ENCODE measurements around the gene GPR87. TPM values are rescaled to one million over a fixed set of nuclear protein-coding genes. Genes with fewer than 3 reads are reported as not detected.

GPR87 gene
- total and polyA plus RNA-seq, 12 donors: not detected

- H3K9me3 ChIP-seq (replicated peaks in 1 of 3): no peaks in the 10 kb centered on the region
- H3K4me1 ChIP-seq (replicated peaks in 1 of 2): no peaks in the 10 kb centered on the region
- no peaks in the 10 kb centered on the region for H3K27me3 ChIP-seq
- no peak for DNase-seq
- H3K4me3 ChIP-seq: no peak overlapping the region
- H3K27ac ChIP-seq: no peak overlapping the region
- no peak for TF ChIP-seq POLR2A (IDR thresholded peaks at IDR 0.05)
- no peaks in the 10 kb centered on the region for H3K36me3 ChIP-seq (replicated peaks in 1 of 2)
- intact Hi-C loops (cut with DNase I): no loop called here
- WGBS, 4 donors: 17 to 79% (median 50%) methylated on average over 3 of the region's 3 CpGs
Observed at GRCh38 chr3:151289445-151289844, 27.2 kb downstream of the GPR87 start.

GRCh38 chr3:151285940-151286339 lies 30.7 kb downstream of the GPR87 start:
- Histone ChIP-seq H3K9me3 (replicated peaks in 1 of 3) (no peaks in the 10 kb centered on the region), H3K36me3 (replicated peaks in 1 of 2) (no peaks in the 10 kb centered on the region), H3K27ac (no peak overlapping the region), H3K27me3 (no peaks in the 10 kb centered on the region), H3K4me3 (no peak overlapping the region), H3K4me1 (replicated peaks in 1 of 2) (peaks cover 0 to 17% of the 10 kb centered on the region in 2 donors)
- no peak for DNase-seq
- TF ChIP-seq CTCF (IDR thresholded peaks at IDR 0.05) (no peak), POLR2A (IDR thresholded peaks at IDR 0.05) (no peak)
- intact Hi-C loops (cut with DNase I): no loop called here
- WGBS, 4 donors: 79 to 92% (median 90%) methylated on average over 1 of the region's 1 CpG

GRCh38 chr3:151283907-151284461 lies 32.6 kb downstream of the GPR87 start:
- peaks cover 0 to 17% of the 10 kb centered on the region in 2 donors for H3K4me1 ChIP-seq (replicated peaks in 1 of 2)
- no peaks in the 10 kb centered on the region for H3K36me3 ChIP-seq (replicated peaks in 1 of 2)
- H3K27me3 ChIP-seq: no peaks in the 10 kb centered on the region
- no peak overlapping the region for H3K4me3 ChIP-seq
- WGBS, 4 donors: 35 to 44% (median 39%) methylated on average over 5 of the region's 5 CpGs
- H3K9me3 ChIP-seq (replicated peaks in 1 of 3): no peaks in the 10 kb centered on the region
- DNase-seq: peak in 1 of 7 donors; percentile 13
- intact Hi-C loops (cut with DNase I): loop anchor here (5.0 kb wide), 3 partner anchors 57 to 117 kb away; no protein-coding TSS in a partner anchor
- TF ChIP-seq POLR2A (IDR thresholded peaks at IDR 0.05) (no peak), CTCF (IDR thresholded peaks at IDR 0.05) (no peak)
- H3K27ac ChIP-seq: peak overlapping the region in 1 of 5 donors; percentile 28

GRCh38 chr3:151283387-151283786 lies 33.2 kb downstream of the GPR87 start:
- 57 to 67% (median 58%) methylated on average over 4 of the region's 4 CpGs for WGBS, 4 donors
- no peaks in the 10 kb centered on the region for H3K9me3 ChIP-seq (replicated peaks in 1 of 3)
- intact Hi-C loops (cut with DNase I): loop anchor here (5.0 kb wide), 3 partner anchors 56 to 116 kb away; no protein-coding TSS in a partner anchor
- TF ChIP-seq CTCF (IDR thresholded peaks at IDR 0.05) (no peak), POLR2A (IDR thresholded peaks at IDR 0.05) (no peak)
- no peaks in the 10 kb centered on the region for H3K36me3 ChIP-seq (replicated peaks in 1 of 2)
- peaks cover 0 to 17% of the 10 kb centered on the region in 2 donors for H3K4me1 ChIP-seq (replicated peaks in 1 of 2)
- H3K27ac ChIP-seq: peak overlapping the region in 1 of 5 donors; percentile 28
- no peaks in the 10 kb centered on the region for H3K27me3 ChIP-seq
- no peak overlapping the region for H3K4me3 ChIP-seq
- DNase-seq: no peak

- no peak overlapping the region for H3K27ac ChIP-seq
- WGBS, 4 donors: 0 to 4% (median 2%) methylated on average over 1 of the region's 1 CpG
Observed at GRCh38 chr3:151282921-151283320, 33.7 kb downstream of the GPR87 start.

More at GRCh38 chr3:151282921-151283320, 33.7 kb downstream of the GPR87 start:
- H3K4me1 ChIP-seq (replicated peaks in 1 of 2): peaks cover 0 to 17% of the 10 kb centered on the region in 2 donors
- peak; percentile 54 to 88 (median 78) for TF ChIP-seq CTCF (IDR thresholded peaks at IDR 0.05)
- no peak for TF ChIP-seq POLR2A (IDR thresholded peaks at IDR 0.05)
- intact Hi-C loops (cut with DNase I): loop anchor here (5.0 kb wide), 3 partner anchors 56 to 116 kb away; no protein-coding TSS in a partner anchor
- no peaks in the 10 kb centered on the region for H3K36me3 ChIP-seq (replicated peaks in 1 of 2)
- no peaks in the 10 kb centered on the region for H3K27me3 ChIP-seq
- no peak overlapping the region for H3K4me3 ChIP-seq
- DNase-seq: no peak
- H3K9me3 ChIP-seq (replicated peaks in 1 of 3): no peaks in the 10 kb centered on the region

Measured in adrenal gland (tissue), 12 donors.